Spleen (tissue), 13 donors: ENCODE measurements around the gene C1QC. TPM values are rescaled to one million over a fixed set of nuclear protein-coding genes. Genes with fewer than 3 reads are reported as not detected.
A peak's percentile ranks its signal among the peaks of the same experiment; 100 is the strongest.

Source experiments
- DNase-seq: peaks from one replicate; pipeline ENCODE4 v3.0.0-alpha.2; 2020
- H3K27ac ChIP-seq, 8 donors: fragments of 200-600 bp; sonication (generic) in 7 of 8; 1 replicate in 4 of 8; 2 replicates in 4 of 8; pipeline versions ENCODE4 v1.5.0 to v1.8.0; 2016 to 2021; ENCODE audit warnings: inconsistent platforms in 4 of 8, mild to moderate bottlenecking in 4 of 8, moderate library complexity in 1 of 8
- H3K27me3 ChIP-seq, 7 donors: fragments of 200-600 bp; sonication (generic) in 6 of 7; replicated peaks in 1 of 7; 1 replicate in 4 of 7; 2 replicates in 3 of 7; pipeline versions ENCODE4 v1.5.0 to v1.8.0; 2016 to 2021; ENCODE audit warnings: inconsistent platforms in 3 of 7, mild to moderate bottlenecking in 1 of 7
- H3K36me3 ChIP-seq, 6 donors: fragments of 200-600 bp; sonication (generic) in 5 of 6; 1 replicate in 4 of 6; 2 replicates in 2 of 6; pipeline versions ENCODE4 v1.5.0 to v1.8.0; 2016 to 2021; ENCODE audit warnings: inconsistent platforms in 2 of 6
- H3K4me1 ChIP-seq, 6 donors: fragments of 200-600 bp; sonication (generic) in 5 of 6; 1 replicate in 3 of 6; 2 replicates in 3 of 6; pipeline versions ENCODE4 v1.5.0 to v1.8.0; 2016 to 2021; ENCODE audit warnings: inconsistent platforms in 3 of 6
- H3K4me3 ChIP-seq, 8 donors: fragments of 200-600 bp; sonication (generic) in 7 of 8; 1 replicate in 4 of 8; 2 replicates in 4 of 8; pipeline versions ENCODE4 v1.5.0 to v1.8.0; 2016 to 2021; ENCODE audit warnings: inconsistent platforms in 4 of 8, mild to moderate bottlenecking in 4 of 8, moderate library complexity in 2 of 8
- H3K9me3 ChIP-seq, 8 donors: fragments of 200-600 bp; sonication (generic) in 7 of 8; 1 replicate in 4 of 8; 2 replicates in 4 of 8; pipeline versions ENCODE4 v1.5.0 to v1.8.0; 2016 to 2021; ENCODE audit warnings: inconsistent platforms in 4 of 8
- POLR2A ChIP-seq, 3 donors: fragments of 450-650 bp; IDR thresholded peaks; one replicate each; pipeline ENCODE4 v1.5.1; 2017; ENCODE audit warnings: antibody characterized with exemption in 3 of 3, mild to moderate bottlenecking in 1 of 3
- POLR2AphosphoS5 ChIP-seq, 3 donors: sonication (generic); formaldehyde crosslinking; IDR thresholded peaks; one replicate each; pipeline ENCODE4 v1.5.1; 2017; ENCODE audit warnings: antibody characterized with exemption in 3 of 3
- WGBS, 5 donors: extraction: QIAGEN DNeasy Blood & Tissue Kit in 3 of 5; methylation state at CpG; one replicate each; pipeline versions ENCODE4 v1.1.5 to v1.1.7; 2013 to 2018; 5-methylcytosine and 5-hydroxymethylcytosine counted together
- intact Hi-C: fragments of 100-400 bp; cut with DNase I; formaldehyde crosslinking; loops from one replicate; pipeline ENCODE4 v1.15.0; 2023; ENCODE audit warnings: low total_unique reads
- long read RNA-seq, 2 donors: transcript quantifications; one replicate each; lab custom pipeline, GENCODE V29; 2026
- polyA plus RNA-seq, 3 donors: library from polyadenylated mRNA; stranded (reverse); fragments of 200-250 nt; gene quantifications; one replicate each; pipeline ENCODE4 v1.2.1, GENCODE V29; 2013
- total RNA-seq, 7 donors: library from RNA; depleted of rRNA in 3 of 7; stranded (reverse); fragments of >200 nt in 3 of 7; fragmentation: NEBNext Ultra II Directional in 4 of 7; extraction: Animal tissue kit (Norgen Biotek cat#: 25700) in 4 of 7; gene quantifications; one replicate each; pipeline versions ENCODE4 v1.1.0 to v1.2.1, GENCODE V29; 2016 to 2021
- TF ChIP-seq, protein P1 (sequence below), 11 experiments: fragments of 200-600 bp in 7 of 11; fragments of 450-650 bp in 4 of 11; sonication (generic) in 4 of 11; IDR thresholded peaks in 8 of 11; conservative IDR thresholded peaks in 3 of 11; 1 replicate in 7 of 11; 2 replicates in 4 of 11; pipeline versions ENCODE4 v1.4.0 to v1.8.0; 2016 to 2021; ENCODE audit warnings: antibody characterized with exemption in 11 of 11, inconsistent platforms in 4 of 11, mild to moderate bottlenecking in 1 of 11
- donor health status: healthy with polysubstance abuse.
- donor health status: DM: no; HTN: no; CAD: no; lungs with moderate emphysema.
- donor health status: DM: no; HTN: no; CAD: no.
- donor health status: Bipolar disorder and iron deficiency.
- donor health status: healthy.
- donor health status: DM: no; HTN: no; CAD: no.
- donor health status: DM: yes; HTN: yes; CAD: no.

Gene C1QC
- 1,000 to 10,000 TPM in 5 of 7 donors, 100 to 1,000 TPM in 2; 919 to 1,691 (median 1,278) TPM for total RNA-seq
- 100 to 1,000 TPM in 2 of 3 donors, 10 to 100 TPM in 1; 98.7 to 283 (median 276) TPM for polyA plus RNA-seq
- long read RNA-seq, donor 1, transcript C1QC-203 (3 exons, 1,163 nt) = major isoform, 623 of 705 reads
- long read RNA-seq, donor 1, transcript C1QC-202 (3 exons, 1,183 nt) = minor isoform, 60 of 705 reads
- long read RNA-seq, donor 1, transcript C1QC-201 (3 exons, 1,089 nt) = minor isoform, 11 of 705 reads
- long read RNA-seq, donor 1, partial matches to known transcripts = 0 of 705 reads
- long read RNA-seq, donor 1, other reads (novel, unspliced or antisense) = 11 of 705 reads
- long read RNA-seq, donor 2, transcript C1QC-203 (3 exons, 1,163 nt) = major isoform, 435 of 481 reads
- long read RNA-seq, donor 2, transcript C1QC-202 (3 exons, 1,183 nt) = minor isoform, 40 of 481 reads
- long read RNA-seq, donor 2, transcript C1QC-201 (3 exons, 1,089 nt) = minor isoform, 6 of 481 reads
- long read RNA-seq, donor 2, partial matches to known transcripts = 0 of 481 reads
- long read RNA-seq, donor 2, other reads (novel, unspliced or antisense) = 0 of 481 reads

DNA sequence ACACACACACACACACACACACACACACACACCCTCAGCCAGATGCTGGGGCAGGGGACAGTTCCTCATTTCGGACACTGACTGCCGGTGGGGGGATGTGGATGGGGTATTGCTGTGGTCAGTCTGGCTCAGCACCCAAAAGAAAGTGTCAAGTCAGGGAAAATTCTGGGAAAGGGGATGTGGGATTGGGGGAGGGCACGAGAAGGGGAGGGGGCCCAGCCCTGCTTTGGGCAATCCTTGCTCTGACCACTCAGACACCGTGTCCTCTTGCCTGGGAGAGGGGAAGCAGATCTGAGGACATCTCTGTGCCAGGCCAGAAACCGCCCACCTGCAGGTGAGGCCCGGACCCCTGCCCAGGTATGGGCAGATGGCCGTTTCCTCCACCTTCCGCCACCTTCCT is at the start of gene C1QC:
TSS of gene C1QC (plus strand) at position 253 of the 400 bp plus-strand sequence. CDS start 391 bp downstream, outside the sequence.
- no peak for DNase-seq
- intact Hi-C loops = loop anchor here (5.0 kb wide), 2 partner anchors 221 to 511 kb away; no protein-coding TSS in a partner anchor
- TF ChIP-seq, protein P1, sequence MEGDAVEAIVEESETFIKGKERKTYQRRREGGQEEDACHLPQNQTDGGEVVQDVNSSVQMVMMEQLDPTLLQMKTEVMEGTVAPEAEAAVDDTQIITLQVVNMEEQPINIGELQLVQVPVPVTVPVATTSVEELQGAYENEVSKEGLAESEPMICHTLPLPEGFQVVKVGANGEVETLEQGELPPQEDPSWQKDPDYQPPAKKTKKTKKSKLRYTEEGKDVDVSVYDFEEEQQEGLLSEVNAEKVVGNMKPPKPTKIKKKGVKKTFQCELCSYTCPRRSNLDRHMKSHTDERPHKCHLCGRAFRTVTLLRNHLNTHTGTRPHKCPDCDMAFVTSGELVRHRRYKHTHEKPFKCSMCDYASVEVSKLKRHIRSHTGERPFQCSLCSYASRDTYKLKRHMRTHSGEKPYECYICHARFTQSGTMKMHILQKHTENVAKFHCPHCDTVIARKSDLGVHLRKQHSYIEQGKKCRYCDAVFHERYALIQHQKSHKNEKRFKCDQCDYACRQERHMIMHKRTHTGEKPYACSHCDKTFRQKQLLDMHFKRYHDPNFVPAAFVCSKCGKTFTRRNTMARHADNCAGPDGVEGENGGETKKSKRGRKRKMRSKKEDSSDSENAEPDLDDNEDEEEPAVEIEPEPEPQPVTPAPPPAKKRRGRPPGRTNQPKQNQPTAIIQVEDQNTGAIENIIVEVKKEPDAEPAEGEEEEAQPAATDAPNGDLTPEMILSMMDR (IDR thresholded peaks at IDR 0.05 in 8 of 11, conservative IDR thresholded peaks at IDR 0.05 in 3 of 11) = no peak
- TF ChIP-seq POLR2A (IDR thresholded peaks at IDR 0.05) = peak in 1 of 3 donors; percentile 4
- TF ChIP-seq POLR2AphosphoS5 (IDR thresholded peaks at IDR 0.05) = peak; percentile 70 to 76 (median 75)
- WGBS, 5 donors = 44 to 68% (median 55%) methylated on average over 8 of the region's 8 CpGs
- Histone ChIP-seq H3K27me3 (peaks cover 0 to 57% (median 6%) of the 10 kb centered on the region in 7 donors), H3K27ac (peak within 1 kb of the TSS in 6 of 8 donors; percentile 20 to 80 (median 72)), H3K4me1 (peaks cover 0 to 38% (median 9%) of the 10 kb centered on the region in 6 donors), H3K9me3 (no peaks in the 10 kb centered on the region), H3K36me3 (peaks cover 0 to 24% (median 0%) of the 10 kb centered on the region in 6 donors), H3K4me3 (peak within 1 kb of the TSS in 5 of 8 donors; percentile 18 to 65 (median 32))

- TF ChIP-seq, protein P1 (IDR thresholded peaks at IDR 0.05 in 8 of 11, conservative IDR thresholded peaks at IDR 0.05 in 3 of 11) = no peak
- TF ChIP-seq POLR2AphosphoS5 (IDR thresholded peaks at IDR 0.05) = no peak
- TF ChIP-seq POLR2A (IDR thresholded peaks at IDR 0.05) = no peak
- no peaks in the 10 kb centered on the region for H3K36me3 ChIP-seq
- no peak overlapping the region for H3K27ac ChIP-seq
- intact Hi-C loops = no loop called here
- H3K9me3 ChIP-seq = no peaks in the 10 kb centered on the region
- WGBS, 5 donors = 56 to 80% (median 70%) methylated on average over 5 to 10 of the region's 10 CpGs
- peaks cover 0 to 74% (median 11%) of the 10 kb centered on the region in 7 donors for H3K27me3 ChIP-seq
- no peak overlapping the region for H3K4me3 ChIP-seq
- no peaks in the 10 kb centered on the region for H3K4me1 ChIP-seq
- no peak for DNase-seq
Measured at GRCh38 chr1:22594396-22594795, 49.0 kb upstream of the C1QC start.

- 49 to 88% (median 79%) methylated on average over 6 to 7 of the region's 7 CpGs for WGBS, 5 donors
- Histone ChIP-seq H3K9me3 (no peaks in the 10 kb centered on the region), H3K27ac (no peak overlapping the region), H3K4me3 (no peak overlapping the region), H3K36me3 (no peaks in the 10 kb centered on the region), H3K4me1 (no peaks in the 10 kb centered on the region), H3K27me3 (peaks cover 0 to 67% (median 11%) of the 10 kb centered on the region in 7 donors)
- TF ChIP-seq, protein P1 (IDR thresholded peaks at IDR 0.05 in 8 of 11, conservative IDR thresholded peaks at IDR 0.05 in 3 of 11) = no peak
- no peak for DNase-seq
- intact Hi-C loops = no loop called here
Measured at GRCh38 chr1:22595108-22595507, 48.3 kb upstream of the C1QC start.
